Erythroblast (primary cell): Measurements from ENCODE around the gene ADIPOR2.

Experiments
- GATA1 ChIP-seq: IDR thresholded peaks from 2 replicates; pipeline ENCODE4 v1.6.1; 2011; ENCODE audit warnings: low read depth, mild to moderate bottlenecking, control low read depth, low read length, moderate library complexity
- POLR2A ChIP-seq: IDR thresholded peaks from 2 replicates; pipeline ENCODE4 v1.6.1; 2011; ENCODE audit warnings: mild to moderate bottlenecking, low read length

DNA sequence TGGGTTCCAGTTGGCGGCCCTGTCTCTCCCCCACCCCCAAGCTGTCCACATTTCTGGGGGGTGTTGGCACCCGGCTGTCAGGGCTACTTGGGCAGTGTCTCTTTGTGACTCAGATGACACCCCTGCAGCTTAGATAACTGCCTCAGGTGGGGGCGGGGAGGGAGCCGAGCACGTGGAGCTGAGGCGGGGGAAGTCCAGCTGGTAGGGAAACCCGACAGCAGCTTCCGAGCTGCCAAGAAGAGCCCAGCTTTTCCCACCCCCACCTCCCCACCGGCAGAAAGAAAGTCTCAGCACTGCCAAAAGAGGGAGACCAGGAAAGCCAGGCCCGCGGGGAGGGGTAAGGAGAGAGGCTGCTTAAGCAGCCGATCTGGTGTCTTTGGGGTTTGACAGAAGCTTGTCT lies 130.9 kb downstream of the ADIPOR2 start:
- TF ChIP-seq POLR2A (no peak), GATA1 (no peak)
